Breast epithelium (tissue), 3 donors: ENCODE results near the gene FATE1.

ENCODE experiments used
- CTCF ChIP-seq, 3 donors: fragments of 450-650 bp; IDR thresholded peaks; one replicate each; pipeline ENCODE4 v1.5.1; 2016 to 2017; ENCODE audit warnings: antibody characterized with exemption in 3 of 3, mild to moderate bottlenecking in 3 of 3, moderate library complexity in 3 of 3
- POLR2A ChIP-seq: fragments of 450-650 bp; IDR thresholded peaks from one replicate; pipeline ENCODE4 v1.6.1; 2016; ENCODE audit warnings: antibody characterized with exemption, mild to moderate bottlenecking, moderate library complexity

GRCh38 chrX:151675121-151675746 lies 40.6 kb upstream of the FATE1 start:
- TF ChIP-seq CTCF (IDR thresholded peaks at IDR 0.05) (no peak), POLR2A (no peak)
